ENCODE measurements around the gene TSPAN18. TPM values are rescaled to one million over a fixed set of nuclear protein-coding genes. Genes with fewer than 3 reads are reported as not detected.

Gene TSPAN18
- total RNA-seq, 4 donors from 2014 or later = 2.2 to 18.1 (median 3.4) TPM

- DNase-seq (ENCODE audit: low spot score) (no peak), ATAC-seq (ENCODE audit: low FRiP score) (no peak)
- no peak for TF ChIP-seq CTCF (IDR thresholded peaks at IDR 0.05)
These were observed 59.3 kb downstream of the TSPAN18 start for GRCh38 chr11:44785856-44786607.

- no peak for ATAC-seq (ENCODE audit: low FRiP score)
- no peak for TF ChIP-seq CTCF (IDR thresholded peaks at IDR 0.05)
- no peak for DNase-seq (ENCODE audit: low spot score)
These were observed 60.3 kb downstream of the TSPAN18 start for GRCh38 chr11:44787070-44787469.

- no peak for TF ChIP-seq CTCF (IDR thresholded peaks at IDR 0.05)
- no peak for ATAC-seq (ENCODE audit: low FRiP score)
- DNase-seq (ENCODE audit: low spot score) = no peak
These were observed 61.2 kb downstream of the TSPAN18 start for GRCh38 chr11:44787981-44788380.

GRCh38 chr11:44788536-44789261 is 61.9 kb downstream of the TSPAN18 start:
- TF ChIP-seq CTCF (IDR thresholded peaks at IDR 0.05) = no peak
- no peak for ATAC-seq (ENCODE audit: low FRiP score)

GRCh38 chr11:44789496-44789895 is 62.7 kb downstream of the TSPAN18 start:
- DNase-seq (ENCODE audit: low spot score) = no peak
- no peak for TF ChIP-seq CTCF (IDR thresholded peaks at IDR 0.05)
- ATAC-seq (ENCODE audit: low FRiP score) = no peak

More at GRCh38 chr11:44788536-44789261, 61.9 kb downstream of the TSPAN18 start:
- no peak for DNase-seq (ENCODE audit: low spot score)

GRCh38 chr11:44790211-44790610 is 63.4 kb downstream of the TSPAN18 start:
- ATAC-seq (ENCODE audit: low FRiP score) = no peak
- no peak for DNase-seq (ENCODE audit: low spot score)
- no peak for TF ChIP-seq CTCF (IDR thresholded peaks at IDR 0.05)

Measured in omental fat pad (tissue), 4 donors.